Tibial nerve (tissue), 4 donors: ENCODE data around the gene CASZ1.

Source experiments
- CTCF ChIP-seq, 5 experiments: fragments of 200-600 bp in 3 of 5; fragments of 450-650 bp in 2 of 5; sonication (generic) in 3 of 5; IDR thresholded peaks; one replicate each; pipeline ENCODE4 v1.5.1; 2016 to 2019; ENCODE audit warnings: antibody characterized with exemption in 5 of 5, mild to moderate bottlenecking in 3 of 5, moderate library complexity in 2 of 5
- EP300 ChIP-seq, 2 donors: sonication (generic); formaldehyde crosslinking; IDR thresholded peaks; one replicate each; pipeline ENCODE4 v1.6.1; 2017; ENCODE audit warnings: antibody characterized with exemption in 2 of 2, mild to moderate bottlenecking in 1 of 2
- POLR2A ChIP-seq, 2 donors: fragments of 450-650 bp; IDR thresholded peaks; one replicate each; pipeline ENCODE4 v1.6.1; 2017; ENCODE audit warnings: antibody characterized with exemption in 2 of 2, mild to moderate bottlenecking in 2 of 2, moderate library complexity in 2 of 2

- no peak for TF ChIP-seq CTCF (IDR thresholded peaks at IDR 0.05)
- no peak for TF ChIP-seq POLR2A (IDR thresholded peaks at IDR 0.05)
- no peak for TF ChIP-seq EP300 (IDR thresholded peaks at IDR 0.05)
These were observed 62.1 kb downstream of the CASZ1 start for GRCh38 chr1:10734375-10734774.
